ENCODE data around the gene ZAR1L.

DNA sequence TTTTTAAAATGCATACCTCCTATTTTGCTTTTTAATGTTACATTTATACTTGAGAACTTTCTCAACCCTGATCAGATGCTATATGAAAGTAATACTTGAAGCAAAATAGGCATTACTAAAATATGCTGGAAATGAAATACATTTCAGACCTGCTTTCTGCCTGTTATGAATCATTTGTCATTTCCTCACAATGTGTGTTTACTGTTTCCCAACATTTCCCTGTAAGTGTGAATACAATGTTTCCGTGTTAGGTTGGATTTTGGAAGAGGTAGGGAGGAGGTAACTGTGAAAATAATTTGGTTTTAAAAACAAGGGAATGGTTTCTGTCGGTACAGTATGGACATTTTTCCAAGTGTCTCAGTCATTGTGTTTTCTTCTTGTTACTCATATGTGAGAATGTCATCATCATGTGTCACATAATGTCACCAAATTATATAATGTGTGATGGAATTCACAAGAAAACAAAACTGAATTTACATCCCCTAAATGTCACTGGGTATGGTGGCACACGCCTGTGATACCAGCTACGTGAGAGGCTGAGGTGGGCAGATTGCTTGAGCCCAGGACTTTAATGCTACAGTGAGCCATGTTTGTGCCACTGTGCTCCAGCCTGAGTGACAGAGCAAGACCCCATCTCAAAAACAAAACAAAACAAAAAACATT, 43.0 kb downstream of the ZAR1L start:
- TF ChIP-seq, protein P1, sequence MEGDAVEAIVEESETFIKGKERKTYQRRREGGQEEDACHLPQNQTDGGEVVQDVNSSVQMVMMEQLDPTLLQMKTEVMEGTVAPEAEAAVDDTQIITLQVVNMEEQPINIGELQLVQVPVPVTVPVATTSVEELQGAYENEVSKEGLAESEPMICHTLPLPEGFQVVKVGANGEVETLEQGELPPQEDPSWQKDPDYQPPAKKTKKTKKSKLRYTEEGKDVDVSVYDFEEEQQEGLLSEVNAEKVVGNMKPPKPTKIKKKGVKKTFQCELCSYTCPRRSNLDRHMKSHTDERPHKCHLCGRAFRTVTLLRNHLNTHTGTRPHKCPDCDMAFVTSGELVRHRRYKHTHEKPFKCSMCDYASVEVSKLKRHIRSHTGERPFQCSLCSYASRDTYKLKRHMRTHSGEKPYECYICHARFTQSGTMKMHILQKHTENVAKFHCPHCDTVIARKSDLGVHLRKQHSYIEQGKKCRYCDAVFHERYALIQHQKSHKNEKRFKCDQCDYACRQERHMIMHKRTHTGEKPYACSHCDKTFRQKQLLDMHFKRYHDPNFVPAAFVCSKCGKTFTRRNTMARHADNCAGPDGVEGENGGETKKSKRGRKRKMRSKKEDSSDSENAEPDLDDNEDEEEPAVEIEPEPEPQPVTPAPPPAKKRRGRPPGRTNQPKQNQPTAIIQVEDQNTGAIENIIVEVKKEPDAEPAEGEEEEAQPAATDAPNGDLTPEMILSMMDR (IDR thresholded peaks at IDR 0.05) = no peak
- no peak for TF ChIP-seq POLR2A (IDR thresholded peaks at IDR 0.05)
- TF ChIP-seq EP300 (IDR thresholded peaks at IDR 0.05) = no peak

All from ovary (tissue), 3 donors.